GM21423 (cell line): ENCODE measurements around the gene EGFL7.

Experiments used
- ATAC-seq: cut with Tn5 transposase; IDR thresholded peaks from one replicate; pipeline ENCODE4 v1.9.1; 2021; ENCODE audit warnings: mild to moderate bottlenecking, moderate library complexity; ENCODE audit not compliant: unreplicated experiment

Gene EGFL7

DNA sequence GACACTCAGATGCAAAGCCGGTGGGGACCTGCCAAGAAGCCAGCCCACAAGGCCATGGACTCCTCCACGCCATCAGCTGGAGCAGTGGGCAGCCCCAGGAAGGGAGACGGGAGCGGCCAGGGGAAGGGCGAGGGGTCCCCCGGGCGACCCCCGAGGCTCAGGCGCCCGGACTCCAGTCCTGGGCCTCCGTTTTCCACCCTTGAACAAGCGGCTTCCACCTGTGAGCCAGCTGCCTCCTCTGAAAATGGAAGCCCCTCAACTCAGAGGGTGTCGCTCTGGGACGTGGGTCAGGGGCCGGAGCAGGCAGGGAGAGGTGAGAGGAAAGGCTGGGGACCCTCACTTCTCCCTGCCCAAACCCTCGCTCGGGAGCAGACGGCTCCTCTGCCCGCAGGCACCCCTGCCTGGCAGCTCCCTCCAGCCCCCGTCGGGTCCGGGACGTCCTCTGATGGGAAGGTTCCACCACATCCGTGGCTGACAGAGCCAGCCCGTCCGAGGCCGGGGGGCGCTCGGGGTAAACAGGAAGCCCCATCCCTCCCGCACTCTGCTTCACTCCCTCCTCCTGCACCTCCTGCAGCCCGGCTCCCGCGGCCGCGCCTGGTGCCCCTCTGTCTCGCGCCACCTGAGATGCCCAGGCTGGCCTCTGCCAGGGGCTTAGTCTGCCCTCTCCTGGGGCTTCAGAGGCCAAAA is 3.7 kb upstream of the EGFL7 start:
- ATAC-seq, result no peak

DNA sequence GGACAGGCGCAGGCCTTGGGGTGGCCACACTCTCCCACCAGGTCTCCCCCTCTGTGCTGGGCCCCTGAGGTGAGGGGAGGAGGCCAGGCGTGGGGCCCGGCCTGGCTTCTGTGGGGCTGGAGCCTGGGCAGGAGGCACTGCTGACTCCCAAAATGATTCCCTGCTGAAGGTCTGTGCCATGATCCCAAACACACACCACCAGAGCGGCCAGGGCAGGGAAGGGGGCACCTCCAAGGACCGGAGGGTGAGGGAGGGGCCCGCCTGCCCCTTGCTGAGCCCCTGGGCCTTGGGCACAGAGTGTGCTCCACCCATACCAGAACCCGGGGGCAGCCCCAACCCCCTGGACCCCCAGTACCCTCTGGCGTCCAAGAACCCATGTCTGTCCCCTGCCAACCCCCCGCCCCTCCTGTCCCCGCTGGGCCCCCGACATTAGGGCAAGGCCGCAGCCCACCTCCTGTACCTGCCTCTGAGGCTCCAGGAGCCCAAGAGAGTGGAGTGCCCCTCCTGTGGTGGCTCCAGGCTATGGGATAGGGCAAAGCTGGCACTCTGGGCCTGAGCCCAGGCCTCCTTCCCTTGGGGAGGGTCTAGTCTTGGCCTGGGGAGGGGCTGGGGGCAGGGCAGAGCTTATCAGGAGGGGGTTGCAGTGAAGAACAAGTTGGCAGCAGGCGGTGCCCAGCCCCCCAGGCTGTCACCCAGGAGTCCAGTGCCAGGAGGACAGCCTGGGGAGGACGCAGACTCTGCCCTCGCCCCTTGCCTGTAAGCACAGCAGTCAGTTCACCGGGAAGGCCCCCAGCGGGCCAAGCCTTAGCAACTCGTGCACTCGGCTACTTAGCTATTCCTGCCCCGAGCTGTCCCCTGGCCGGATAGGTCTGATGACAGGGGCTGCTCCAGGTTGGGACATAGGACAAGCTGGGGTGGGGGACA is 2.6 kb upstream of the EGFL7 start:
- no peak for ATAC-seq

DNA sequence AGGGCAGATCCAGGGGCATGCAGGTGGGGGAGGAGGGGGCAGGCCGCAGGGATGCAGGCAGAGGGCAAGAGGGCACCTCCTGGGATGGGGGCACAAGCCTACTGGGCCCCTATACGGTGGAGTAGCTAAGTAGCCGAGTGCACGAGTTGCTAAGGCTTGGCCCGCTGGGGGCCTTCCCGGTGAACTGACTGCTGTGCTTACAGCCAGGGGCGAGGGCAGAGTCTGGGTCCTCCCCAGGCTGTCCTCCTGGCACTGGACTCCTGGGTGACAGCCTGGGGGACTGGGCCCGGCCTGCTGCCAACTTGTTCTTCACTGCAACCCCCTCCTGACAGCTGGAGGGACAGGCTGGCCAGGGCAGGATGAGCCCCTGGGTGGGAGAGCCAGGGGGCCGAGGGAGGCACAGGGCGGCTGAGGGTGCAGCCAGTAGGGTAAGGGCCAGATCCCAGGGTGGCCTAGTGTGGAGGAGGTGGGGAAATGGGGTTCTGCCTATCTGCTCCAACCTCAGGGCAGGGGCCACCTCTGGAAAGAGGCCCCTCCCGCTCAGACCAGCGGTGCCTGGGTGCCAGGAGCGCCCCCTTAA is 1.7 kb upstream of the EGFL7 start:
- no peak for ATAC-seq

- no peak for ATAC-seq
These were observed 933 bp upstream of the EGFL7 start for GRCh38 chr9:136661641-136662325.

- ATAC-seq, result no peak
These were observed 425 bp upstream of the EGFL7 start for GRCh38 chr9:136662326-136662655.

DNA sequence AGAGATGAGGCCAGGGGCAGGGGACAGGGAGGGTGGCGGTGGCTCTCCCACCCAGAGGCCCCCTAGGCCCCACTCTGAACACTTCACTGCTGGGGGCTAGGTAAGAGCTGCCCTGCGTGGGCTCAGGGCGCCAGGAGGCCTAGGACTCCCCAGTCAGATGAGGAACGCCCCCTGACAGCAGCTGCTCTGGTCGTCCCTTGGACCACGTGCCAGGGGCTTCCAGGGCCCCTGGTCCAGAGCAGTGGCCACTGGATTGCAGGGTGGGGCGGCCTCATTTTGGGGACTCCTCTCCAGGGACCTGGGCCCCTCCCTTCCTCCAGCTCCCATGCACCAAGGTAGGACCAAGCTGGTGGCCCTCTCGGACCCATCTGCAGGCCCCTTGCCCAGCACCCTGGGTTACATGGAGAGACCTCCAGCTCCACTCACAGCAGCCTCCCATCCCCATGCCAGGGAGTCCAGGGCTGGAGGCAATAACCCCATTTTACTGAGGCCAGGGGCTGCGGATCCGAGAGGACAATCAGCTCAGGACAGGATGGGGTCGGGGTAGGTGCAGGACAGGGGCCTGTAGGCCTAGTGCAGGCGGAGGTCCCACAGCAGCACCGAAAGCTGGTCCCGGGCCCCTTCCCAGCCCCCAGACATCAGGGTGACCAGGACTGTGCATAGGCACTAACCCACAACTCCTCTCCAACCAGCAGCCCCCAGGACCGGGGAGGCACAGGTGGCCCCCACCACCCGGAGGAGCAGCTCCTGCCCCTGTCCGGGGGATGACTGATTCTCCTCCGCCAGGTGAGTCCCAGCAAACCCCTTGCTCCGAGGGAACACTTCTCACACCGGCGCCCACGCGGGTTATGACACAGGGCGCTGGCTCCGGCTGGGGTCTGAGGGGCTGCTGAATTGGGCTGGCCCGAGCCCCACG is 1.5 kb downstream of the EGFL7 start:
- ATAC-seq, result no peak

DNA sequence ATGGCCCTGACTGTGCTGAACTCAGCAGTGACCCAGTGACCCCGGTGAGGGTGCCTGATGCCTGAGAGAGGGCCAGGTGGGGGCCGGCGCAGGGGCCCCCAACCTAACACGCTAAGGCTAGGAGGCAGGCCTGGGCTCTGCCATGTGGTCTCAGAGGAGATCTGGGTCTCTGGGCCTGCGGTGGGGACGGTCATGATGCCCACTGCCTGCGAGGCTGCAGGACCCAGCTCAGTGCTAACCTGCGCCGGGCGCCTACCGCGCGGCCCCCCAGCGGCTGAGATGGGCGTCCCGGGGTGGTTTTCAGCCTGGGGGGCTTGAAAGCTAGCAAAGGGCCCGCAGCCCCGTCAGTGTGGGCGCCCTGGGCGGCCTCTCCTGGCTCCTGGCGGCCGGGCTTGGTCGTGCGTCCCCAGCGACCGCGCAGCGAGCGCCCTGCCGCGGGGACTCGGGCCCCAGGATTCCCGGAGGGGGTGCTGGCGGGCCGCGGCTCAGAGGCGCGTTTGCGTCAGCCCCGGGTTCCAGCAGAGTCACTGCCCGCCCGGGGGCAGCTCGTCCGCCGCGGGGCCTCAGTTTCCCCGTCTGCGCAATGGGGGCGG is 2.5 kb downstream of the EGFL7 start:
- ATAC-seq, result no peak

DNA sequence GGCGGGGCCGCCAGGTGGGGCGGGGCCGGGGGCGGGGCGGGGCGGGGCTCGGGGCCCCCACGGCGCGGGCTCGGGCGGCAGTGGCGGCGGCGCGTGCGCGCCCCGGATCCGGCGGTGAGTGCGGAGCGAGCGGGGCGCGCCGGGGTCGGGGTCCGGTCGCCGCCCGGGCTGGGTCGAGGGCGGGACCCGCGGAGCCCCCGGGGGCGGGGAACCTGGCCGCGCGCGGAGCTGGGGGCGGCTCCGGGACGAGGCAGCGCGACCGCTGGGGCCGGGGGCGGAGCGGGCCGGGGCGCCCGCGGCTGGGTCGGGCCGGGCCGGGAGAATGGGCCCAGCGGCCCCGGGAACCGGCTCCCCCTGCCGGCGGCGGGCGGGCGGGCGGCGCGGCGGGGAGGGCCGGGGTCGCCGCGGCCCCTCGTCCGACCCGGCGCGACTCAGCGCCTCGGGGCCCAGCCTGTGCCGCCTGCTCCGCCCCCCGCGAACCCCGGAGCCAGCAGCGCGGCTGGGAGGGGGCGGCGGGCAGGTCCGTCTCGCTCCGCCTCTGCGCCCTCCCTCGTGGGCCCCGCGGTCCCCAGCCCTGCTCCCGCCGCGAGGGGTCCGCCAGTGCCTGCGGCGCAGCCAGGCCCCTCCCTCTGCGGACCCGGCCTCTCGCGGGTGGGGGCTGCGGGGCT is 3.1 kb downstream of the EGFL7 start:
- no peak for ATAC-seq

GRCh38 chr9:136666372-136667213 is 3.9 kb downstream of the EGFL7 start:
- ATAC-seq, result no peak

- ATAC-seq, result no peak
These were observed 4.7 kb downstream of the EGFL7 start for GRCh38 chr9:136667214-136667939.

- ATAC-seq, result no peak
These were observed 5.4 kb downstream of the EGFL7 start for GRCh38 chr9:136667940-136668760.

DNA sequence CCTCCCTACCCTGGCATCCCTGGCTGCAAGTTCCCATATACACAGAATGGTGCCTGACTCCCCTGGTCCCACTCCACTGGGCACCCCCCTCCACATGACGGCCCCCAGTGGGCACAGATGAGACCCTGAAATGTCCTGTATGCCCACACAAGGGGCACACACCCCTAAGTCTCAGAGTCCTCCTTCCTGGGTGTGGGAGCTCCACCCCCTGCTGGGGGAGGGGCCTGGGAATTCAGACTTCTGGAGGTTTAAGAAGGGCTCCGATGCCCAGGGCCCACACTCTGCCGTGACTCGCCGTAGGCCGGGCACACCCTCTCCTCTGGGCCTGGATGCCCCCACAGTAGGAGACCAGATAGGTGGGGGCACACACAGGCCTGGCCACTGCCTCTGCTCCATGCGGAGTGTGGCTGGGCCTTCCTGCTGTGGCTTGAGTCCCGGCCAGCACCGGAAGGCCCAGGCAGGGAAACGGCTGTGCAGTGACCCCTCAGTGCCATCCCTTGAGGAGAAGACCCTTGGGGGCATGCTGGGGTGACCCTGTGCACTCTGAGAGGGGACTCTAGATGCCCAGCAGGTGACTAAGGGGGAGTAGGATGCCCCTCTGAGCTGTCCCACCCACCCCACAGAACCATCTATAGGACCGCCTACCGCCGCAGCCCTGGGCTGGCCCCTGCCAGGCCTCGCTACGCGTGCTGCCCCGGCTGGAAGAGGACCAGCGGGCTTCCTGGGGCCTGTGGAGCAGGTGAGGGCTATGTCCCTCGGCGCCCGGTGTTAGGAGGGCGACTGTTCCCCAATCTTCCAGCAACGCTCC is 6.5 kb downstream of the EGFL7 start:
- no peak for ATAC-seq

- ATAC-seq, result no peak
These were observed 7.2 kb downstream of the EGFL7 start for GRCh38 chr9:136669791-136670464.

DNA sequence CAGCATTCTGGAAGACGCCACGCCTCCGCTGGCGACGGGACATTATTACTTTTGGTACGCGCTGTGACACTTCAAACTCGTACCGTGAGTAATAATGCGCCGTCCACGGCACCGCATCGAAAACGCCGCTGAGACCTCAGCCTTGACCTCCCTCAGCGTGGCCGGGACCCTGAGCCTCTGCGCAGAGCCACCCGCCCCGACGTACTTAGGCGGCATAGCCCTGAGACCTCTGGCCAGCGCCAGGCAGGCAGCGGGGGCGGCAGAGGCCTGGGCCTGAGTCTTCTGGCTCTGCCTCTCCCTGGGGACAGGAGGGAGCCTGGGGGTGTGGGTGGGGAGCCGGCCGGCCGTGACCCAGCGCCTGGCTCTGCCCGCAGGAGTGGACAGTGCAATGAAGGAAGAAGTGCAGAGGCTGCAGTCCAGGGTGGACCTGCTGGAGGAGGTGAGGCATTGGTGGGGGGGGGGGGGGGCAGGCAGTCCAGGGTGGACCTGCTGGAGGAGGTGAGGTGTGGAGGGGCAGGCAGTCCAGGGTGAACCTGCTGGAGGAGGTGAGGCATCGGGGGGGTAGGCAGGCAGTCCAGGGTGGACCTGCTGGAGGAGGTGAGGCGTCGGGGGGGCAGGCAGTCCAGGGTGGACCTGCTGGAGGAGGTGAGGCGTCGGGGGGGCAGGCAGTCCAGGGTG is 8.0 kb downstream of the EGFL7 start:
- no peak for ATAC-seq

DNA sequence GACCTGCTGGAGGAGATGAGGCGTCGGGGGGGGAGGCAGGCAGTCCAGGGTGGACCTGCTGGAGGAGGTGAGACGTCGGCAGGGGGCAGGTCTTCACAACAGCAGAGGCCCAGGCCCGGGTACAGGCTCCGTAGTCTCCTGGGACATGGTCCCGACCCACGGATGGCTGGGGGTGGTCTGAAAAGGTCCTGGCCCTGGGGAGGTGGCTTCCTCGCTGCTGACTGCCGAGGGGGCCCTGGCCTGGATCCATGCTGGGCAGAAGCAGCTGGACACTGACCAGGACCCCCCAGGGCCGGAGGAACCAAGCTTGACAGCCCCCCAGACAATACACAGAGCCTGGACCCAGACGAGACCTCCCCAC is 8.5 kb downstream of the EGFL7 start:
- no peak for ATAC-seq
